H4 (cell line): ENCODE measurements around the gene OLFML2B. TPM values are rescaled to one million over a fixed set of nuclear protein-coding genes. Genes with fewer than 3 reads are reported as not detected.
"Not testable (repeated sequence)": the region's sequence is repeated elsewhere in the genome, so short reads cannot be mapped to it uniquely, and the experiment has no call there.

Experiments used
- DNase-seq: peaks from one replicate; pipeline ENCODE4 v3.0.0-alpha.2; 2015; ENCODE audit warnings: low spot score
- total RNA-seq: library from RNA; depleted of rRNA; stranded (reverse); fragments of >200 nt; shearing (Covaris generic); gene quantifications from 2 replicates; pipeline ENCODE4 v1.2.3, GENCODE V29; 2014; rRNA removed

OLFML2B gene
- 0.55 and 2.1 TPM in 2 replicates for total RNA-seq

DNA sequence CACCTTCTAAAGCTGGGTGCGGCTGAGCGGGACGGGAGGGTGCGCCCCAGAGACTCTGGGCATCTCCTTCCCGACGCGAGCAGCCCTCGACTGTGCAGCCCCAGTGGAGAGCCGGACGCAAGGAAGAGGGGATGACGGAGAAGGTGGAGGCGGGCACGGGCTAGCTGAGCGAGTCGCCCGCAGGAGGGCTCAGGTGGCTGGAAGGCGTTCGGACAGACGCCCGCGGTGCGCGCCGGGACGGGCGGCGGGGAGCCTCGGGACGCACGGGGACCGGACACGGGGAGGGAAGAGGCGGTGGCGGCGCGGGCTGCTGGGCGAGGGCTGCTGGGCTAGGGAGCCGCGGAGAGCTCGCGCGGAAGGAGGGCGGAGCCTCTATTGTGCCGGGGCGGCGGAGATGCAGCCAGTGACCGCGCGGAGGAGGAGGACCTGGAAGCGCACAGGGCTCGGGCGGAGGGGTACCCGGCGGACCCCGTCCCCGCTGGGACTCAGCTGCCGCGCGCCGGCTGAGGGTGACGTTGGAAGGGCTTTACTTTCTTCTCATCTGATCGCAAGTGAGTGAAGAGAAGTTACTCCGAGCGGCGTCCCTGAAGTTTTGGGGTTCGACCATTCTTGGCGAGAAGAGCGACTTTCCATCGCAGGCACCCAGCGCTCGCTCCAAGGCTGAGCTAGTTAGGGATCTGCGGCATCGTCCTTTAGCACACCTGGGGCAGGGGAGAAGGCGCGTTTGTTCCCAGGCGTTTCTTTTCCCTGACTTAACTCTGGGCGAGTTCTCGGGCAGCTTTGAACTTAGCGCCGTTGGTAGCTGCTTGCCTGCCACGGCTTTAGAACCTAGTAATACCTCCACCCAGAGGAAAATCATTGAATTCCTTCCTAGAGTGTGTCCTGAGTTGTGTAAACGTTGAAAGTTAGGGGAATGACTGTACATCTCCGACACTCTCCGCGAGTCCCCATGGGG lies at the start of gene OLFML2B:
Gene OLFML2B, minus strand, starts transcription at position 323 of the 955 bp plus-strand sequence. CDS start 439 bp downstream, outside the sequence.
- peak; percentile 74 for DNase-seq

DNA sequence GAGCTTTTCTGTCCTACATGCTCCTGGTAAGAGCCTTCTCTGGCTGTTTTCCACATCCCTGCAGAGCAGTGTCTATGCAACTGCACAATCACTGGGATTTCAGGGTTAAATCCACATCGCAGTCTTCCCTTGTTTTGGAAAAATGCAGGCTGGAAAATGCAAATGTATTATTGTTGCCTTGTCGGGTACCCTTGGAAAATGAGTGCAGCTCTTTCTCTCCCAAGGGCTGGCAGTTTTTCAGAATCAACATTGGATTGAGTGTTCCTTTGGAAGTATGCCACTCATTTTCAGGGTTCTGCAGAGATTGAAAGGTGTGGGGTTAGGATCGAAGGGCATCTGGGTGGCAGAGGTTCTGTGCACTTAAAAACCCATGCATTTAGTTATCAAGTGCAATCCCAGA lies 49.1 kb upstream of the OLFML2B start:
- no peak for DNase-seq

DNA sequence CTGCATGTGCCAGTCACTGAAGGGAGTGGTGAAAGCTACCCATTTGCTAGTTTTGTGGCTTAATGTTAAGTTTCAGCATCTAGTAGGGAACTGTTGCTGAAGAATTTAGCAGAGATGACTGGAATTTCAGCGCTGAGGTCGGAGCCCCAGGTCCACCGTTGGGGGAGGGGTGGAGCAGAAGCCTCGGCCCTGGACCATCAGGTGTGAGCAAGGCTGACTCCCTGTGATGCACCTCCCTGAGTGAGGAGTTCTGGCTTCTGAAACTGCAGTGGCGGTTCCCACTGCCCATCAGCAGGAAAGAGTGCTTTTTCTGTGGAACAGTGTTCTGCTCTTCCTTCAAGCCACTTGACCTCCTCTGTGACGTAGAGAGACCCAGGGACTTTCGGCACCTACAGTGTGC lies 47.2 kb upstream of the OLFML2B start:
- DNase-seq = no peak

DNA sequence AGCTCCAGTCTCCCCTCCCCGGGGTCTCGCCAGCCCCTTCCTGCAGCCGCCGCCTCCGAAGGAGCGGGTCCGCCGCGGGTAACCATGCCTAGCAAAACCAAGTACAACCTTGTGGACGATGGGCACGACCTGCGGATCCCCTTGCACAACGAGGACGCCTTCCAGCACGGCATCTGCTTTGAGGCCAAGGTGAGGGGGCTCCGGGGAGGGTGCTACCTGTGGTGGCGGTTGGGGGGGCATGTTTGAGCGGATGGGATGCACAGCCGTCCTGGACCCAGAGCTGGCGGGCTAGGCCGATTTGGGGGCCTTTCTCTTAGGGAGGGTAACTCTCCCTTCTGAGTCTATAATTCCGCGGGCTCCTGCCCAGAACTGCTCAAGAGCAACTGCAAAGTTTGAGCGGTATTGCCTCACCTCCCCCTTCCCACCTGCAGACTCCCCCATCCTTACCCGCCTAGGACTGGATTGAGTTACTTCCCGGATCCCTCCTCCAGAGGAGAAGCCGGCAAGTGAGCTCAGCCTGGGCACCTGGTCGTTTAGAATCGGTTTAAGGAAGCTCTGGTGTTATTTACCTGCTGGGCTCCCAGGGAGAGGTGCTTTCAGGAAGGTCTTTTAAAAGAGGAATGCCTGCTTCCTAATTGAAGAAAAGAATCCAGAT lies 46.6 kb upstream of the OLFML2B start:
- no peak for DNase-seq

DNA sequence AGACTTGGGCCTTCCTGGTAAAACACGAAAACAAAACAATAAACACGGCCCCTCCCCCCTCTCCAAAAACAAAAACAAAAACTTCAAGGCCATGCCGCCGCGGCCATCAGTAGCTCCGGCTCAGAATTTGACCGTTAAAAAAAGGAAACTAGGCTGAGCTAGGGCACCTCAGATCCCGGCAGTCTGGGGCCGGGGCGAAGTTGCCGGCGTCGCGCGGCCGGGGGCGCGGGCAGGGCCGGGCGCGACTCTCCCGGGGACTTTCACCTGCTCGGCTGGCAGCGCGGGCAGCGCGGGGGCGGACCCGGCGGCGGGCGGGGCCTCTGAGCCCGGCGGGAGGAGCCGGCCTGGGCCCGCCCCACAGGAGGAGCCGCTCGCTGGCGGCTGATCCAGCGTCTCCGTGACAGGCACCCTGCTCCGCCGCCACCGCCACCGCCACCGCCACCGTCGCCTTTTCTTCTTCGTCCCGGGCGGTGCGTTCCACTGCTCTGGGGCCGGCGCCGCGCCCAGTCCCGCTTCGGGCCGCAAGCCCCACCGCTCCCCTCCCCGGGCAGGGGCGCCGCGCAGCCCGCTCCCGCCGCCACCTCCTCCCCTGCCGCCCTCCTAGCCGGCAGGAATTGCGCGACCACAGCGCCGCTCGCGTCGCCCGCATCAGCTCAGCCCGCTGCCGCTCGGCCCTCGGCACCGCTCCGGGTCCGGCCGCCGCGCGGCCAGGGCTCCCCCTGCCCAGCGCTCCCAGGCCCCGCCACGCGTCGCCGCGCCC lies 45.8 kb upstream of the OLFML2B start, which contains the start of gene NOS1AP:
Gene NOS1AP, plus strand, starts transcription at position 358 of the 760 bp plus-strand sequence. CDS start 487 bp downstream, outside the sequence.
- DNase-seq = peak; percentile 23

DNA sequence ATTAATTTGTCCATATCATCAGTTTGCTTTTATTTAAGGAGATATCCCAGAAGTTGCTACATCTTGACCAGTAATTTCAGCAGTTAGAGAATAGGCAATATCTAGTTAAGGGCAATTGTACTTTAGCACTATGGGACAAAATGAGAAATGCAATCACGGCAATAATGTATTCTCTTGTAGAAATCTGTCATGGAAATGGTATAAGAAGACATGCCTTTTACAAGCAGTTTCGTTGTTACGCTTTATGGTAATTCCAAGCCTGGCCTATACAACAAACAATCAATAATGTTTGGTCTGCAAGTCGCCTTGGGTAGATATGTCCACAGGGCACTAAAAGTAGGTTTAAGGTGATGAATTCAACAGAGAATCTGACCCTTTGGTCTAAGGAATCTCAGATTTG lies 44.6 kb upstream of the OLFML2B start:
- no peak for DNase-seq

DNA sequence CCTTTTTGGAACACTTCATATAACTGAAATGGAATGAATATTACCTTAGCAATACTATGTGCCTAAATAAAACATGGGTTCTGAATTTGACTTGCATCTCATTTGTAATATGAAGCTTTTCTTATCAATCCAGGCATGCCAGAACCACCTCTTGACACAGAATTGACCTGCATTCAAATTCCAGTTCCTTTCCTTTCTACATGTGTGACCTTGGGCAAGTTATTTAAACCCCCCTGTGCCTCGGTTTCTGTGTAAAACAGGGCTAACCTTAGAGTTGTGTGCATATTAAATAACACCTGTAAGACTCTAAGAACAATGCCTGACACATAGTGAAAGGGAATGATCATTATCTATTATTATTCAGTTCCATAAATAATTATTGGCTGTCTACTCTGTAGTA lies 43.8 kb upstream of the OLFML2B start:
- no peak for DNase-seq

DNA sequence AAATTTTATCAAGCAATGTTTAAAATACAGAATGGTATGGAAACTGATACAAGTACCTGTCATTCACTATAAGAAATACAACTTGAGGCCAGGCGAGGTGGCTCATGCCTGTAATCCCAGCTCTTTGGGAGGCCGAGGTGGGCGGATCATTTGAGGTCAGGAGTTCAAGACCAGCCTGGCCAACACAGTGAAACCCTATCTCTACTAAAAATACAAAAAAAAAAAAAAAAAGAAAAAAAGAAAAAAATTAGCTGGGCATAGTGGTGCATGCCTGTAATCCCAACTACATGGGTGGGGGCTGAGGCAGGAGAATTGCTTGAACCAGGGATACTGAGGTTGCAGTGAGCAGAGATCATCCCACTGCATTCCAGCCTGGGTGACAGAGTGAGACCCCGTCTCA lies 43.2 kb upstream of the OLFML2B start:
- not testable (repeated sequence) for DNase-seq

DNA sequence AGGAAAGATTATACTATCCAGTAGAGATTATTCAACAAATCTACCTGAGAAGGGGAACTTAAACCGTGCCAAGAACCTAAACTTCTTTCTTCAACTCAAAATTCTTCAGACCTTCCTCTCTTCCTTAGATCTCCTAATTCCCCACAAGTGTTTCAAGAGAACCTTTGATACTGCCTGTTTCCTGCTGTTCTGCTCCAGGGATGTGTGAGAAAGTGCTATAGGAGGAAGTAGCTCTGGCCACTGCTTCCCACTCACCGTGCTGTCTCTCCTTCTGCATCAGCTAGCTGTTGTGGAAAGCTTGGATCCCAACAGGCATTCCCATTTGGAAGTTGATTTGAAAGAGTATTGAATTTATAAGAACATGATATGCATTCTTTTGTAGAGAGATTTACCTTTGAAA lies 41.3 kb upstream of the OLFML2B start:
- DNase-seq = no peak

DNA sequence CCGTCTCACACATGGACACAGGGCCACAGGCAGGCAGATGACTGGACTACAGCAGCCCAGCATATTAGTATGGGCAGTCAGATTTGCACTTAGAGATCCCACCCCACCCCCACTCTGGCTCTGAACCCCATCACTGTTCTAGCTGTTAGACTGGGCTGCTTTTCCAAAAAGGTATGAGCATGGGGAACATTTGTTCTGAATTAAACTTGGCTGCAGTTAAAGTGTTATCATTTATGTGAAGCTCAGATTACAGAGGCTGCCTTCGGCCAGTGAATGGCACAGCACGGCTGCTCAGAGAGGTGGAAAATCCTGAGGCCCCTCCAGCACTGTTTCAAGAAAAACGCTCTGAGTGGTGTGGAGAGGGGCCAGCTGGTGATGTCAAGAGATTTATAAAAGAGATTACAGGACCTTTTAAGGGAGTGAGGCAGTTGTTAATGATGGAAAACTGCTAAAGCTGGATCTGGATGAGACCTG lies 38.9 kb upstream of the OLFML2B start:
- DNase-seq = peak; percentile 58

DNA sequence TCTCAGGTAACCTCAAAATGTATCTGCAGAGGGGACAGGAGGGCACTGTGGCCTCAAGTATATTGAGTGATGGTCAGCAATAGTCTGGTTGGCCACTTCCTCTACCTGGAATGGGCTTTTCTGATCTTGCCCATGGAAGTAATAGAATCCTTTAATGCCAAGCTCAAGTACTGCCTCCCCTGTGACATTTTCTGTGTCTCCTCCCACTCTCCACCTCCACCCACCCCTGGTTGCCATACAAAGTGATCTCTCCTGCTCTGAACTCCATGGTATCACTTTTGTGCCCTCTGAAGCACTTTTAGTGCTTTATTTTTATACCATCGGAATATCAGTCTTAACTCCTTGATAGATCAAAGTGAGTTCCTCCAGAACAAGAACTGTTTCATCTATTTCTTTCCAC lies 36.6 kb upstream of the OLFML2B start:
- no peak for DNase-seq

DNA sequence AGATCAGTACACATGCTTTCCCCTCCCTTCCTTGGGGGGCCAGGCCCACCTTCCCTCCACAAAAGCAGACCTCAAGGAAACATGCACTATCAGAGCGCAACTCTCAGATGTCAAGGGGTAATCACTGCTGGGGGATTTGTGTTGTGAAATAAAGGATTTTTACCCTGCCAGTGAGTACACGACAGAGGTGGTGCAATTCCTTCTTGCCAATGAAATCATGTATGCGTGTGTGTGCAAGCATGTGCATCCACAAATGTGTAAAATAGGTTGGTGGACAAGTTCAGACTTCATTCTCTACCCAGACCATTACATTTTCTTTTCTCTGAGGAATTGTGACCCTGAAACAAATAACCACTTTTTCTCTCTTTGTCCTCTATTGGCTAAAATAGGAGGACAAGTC lies 36.1 kb upstream of the OLFML2B start:
- no peak for DNase-seq

DNA sequence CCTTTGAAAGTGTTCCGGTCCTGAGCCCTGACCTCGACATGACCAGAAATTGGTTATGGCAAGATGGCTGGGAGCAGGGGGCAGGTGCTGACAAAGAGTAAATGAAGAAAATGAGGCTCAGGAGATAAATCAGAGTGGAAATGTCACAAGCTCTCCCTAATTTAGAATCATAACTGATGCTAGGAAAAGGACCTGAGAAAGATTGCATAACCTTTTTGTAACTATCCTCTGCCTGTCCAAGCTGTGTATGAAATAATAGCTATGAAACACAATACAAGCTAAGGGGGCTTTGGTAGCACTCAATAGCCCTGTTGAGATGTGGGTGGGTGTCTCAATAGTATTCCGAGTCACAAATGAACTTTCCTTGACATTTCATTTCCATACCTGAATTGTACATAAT lies 32.9 kb upstream of the OLFML2B start:
- no peak for DNase-seq

DNA sequence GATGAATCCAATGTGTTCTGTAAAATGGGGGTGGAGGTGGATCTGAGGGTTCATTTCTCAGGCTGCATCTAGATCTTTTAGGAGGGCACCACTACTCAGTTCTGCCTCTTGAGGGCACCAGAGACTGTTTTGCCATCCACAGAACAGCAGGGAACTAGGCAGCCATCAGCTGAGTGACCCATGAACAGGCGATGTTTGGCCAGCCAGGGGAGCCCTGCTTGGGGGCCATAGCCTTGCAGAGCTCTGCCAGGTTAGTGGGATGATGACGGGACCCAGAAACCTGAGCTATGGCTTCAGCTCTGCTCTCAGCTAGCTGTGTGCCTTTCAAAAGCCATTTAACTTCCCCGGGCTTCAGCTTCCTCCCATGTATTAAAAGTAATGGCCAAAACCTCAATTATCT lies 32.4 kb upstream of the OLFML2B start:
- peak; percentile 73 for DNase-seq

DNA sequence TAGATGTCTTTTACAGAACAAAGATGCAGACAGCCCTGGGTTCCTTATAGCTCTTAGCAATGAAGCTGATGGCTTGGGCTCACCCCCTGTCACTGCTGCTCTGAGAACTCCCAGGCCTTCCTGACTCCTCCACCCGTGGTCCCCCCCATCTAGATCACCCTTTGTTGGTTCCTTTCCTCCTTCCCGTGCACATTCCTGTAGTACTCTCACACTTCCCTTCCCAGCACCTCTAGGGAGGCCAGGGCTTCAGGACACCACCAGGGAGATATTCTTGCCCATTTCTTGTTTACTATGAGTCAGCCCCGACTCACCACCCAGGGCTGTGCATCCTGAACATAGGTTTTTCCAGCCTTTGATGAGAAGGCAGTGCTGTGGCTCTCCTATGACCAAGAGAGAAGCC lies 31.4 kb upstream of the OLFML2B start:
- peak; percentile 58 for DNase-seq

DNA sequence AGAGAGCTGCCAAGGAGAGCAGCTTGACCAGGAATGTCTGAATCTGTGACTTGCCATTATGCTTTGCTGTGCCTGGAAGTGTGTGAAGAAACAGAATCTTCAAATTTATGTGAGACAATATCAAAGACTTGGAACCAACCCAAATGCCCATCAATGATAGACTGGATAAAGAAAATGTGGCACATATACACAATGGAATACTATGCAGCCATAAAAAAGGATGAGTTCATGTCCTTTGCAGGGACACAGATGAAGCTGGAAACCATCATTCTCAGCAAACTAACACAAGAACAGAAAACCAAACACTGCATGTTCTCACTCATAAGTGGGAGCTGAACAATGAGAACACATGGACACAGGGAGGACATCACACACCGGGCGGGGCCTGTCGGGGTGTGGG lies 30.3 kb upstream of the OLFML2B start:
- not testable (repeated sequence) for DNase-seq

DNA sequence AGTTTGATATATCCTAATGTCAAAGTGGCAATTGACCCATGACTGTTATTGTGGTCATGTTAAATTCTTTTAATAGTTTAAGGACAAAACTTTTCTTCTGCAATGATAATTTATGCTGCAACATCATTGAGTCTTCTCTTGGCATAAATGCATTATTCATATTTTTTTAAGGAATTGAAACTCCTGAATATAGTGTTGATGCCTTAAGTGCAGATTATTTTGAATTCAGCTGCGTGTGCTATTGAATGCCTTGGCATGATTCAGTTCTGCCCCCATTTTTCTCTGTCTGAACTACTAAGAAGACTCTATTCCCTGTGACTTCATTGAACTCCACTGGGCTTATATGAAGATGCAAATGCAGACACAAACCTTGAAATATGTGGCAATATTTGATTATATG lies 23.3 kb upstream of the OLFML2B start:
- DNase-seq = no peak

DNA sequence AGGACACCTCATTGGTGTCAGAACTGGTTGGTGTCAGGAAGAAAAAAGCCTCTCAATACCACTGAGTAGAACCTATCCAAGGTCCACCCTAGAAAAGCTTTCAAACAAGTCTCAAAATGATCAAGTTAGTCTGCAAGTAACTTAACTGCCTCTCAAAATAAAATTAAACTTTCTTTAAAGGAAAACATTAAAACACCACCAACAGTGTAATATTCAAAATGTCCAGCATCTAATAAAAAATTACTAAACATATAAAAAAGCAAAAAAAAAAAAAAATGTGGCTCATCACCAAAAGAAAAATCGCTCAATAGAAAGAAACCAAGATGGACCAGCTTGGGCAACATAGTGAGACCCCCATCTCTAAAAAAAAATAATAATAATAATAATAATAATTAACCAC lies 18.7 kb upstream of the OLFML2B start:
- DNase-seq = no peak

DNA sequence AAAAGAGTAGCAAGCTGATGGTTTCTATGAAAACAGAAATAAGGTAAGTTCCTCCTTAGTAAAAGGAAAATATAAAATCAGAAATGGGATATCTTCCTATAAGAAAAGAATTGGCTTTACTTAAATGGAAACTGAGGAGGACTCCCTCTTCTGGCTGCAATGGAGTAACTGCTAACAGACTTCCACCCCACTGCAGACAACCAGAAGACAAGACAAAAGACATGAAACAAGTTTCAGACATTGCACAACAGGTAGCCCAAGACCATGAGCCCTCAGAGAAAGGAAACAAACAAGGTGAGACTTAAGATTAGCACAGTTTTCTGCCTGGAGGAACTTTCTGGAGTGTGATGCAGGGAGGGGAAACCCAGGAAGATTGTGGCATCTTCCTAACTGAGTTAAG lies 17.0 kb upstream of the OLFML2B start:
- DNase-seq = peak; percentile 23

DNA sequence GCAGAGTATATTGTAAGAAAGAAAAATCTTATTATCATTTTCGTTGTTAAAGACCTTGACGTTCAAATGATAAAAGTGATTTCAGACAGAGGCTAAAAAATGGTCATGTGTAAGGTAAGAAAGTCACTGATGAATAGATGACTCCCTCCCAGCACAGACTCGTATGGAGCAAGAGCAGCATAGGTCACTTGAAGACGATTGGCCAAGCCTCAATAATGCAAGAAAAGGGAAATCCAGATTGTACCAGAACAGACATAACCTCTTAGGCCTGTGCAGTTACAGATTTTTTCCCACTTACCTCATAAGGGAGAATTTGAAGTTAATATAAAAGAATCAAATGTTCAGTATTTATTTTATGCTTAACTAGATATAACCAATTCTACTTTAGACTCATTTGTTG lies 16.3 kb upstream of the OLFML2B start:
- DNase-seq = no peak

DNA sequence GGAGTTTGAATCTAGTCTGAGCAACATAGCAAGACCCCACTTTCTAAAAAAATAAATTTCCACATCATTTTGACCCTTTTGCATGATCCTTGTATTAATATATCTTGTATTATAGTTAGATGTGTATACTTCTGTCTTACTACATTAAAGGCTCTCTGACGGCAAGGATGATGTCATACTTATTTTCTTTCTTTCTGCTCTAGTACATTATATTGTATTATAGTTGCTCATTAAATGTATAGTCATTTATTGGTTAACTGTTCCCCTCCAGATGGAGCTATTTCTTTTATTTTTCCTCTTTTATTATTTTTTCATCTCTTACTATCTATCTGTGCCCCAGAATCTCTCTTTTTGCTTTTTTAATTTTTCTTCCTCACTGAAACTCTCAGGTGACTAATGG lies 15.0 kb upstream of the OLFML2B start:
- no peak for DNase-seq

DNA sequence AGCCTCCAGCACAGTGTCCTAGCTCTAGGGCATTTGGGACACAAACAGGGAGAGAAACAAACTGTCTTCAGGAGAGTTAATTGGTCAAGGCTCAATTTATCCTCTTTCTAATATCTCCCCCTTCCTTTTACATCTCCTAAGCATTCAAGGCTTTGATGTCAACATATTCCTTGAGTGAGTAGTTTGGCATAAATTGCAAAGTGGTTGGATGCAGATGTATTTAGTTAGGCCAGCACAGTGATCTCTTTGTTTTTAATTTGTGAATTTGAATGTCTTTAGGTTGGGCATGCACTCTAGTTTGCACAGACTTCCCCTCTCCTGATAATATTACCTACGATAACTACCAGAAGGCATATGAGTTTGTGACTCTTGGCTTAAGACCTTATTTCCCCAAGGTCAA lies 12.5 kb upstream of the OLFML2B start:
- DNase-seq = no peak
